Upper lobe of left lung (tissue), 6 donors: ENCODE measurements around the gene DZIP1L. TPM values are rescaled to one million over a fixed set of nuclear protein-coding genes. Genes with fewer than 3 reads are reported as not detected.

Experiments
- ATAC-seq, 2 donors: fragments of 200-7000 bp; cut with Tn5 transposase; one replicate each; pipeline ENCODE4 v1.9.1; 2022; ENCODE audit warnings: mild to moderate bottlenecking in 2 of 2, moderate library complexity in 2 of 2; ENCODE audit not compliant: low FRiP score in 2 of 2
- DNase-seq, 2 donors: peaks; one replicate each; pipeline ENCODE4 v3.0.0-alpha.2; 2019 to 2020
- H3K27ac ChIP-seq, 4 donors: fragments of 200-600 bp; sonication (generic); one replicate each; pipeline ENCODE4 v1.5.1; 2016 to 2019
- H3K27me3 ChIP-seq, 4 donors: fragments of 200-600 bp; sonication (generic); one replicate each; pipeline ENCODE4 v1.5.1; 2017 to 2019
- H3K36me3 ChIP-seq, 4 donors: fragments of 200-600 bp; sonication (generic); one replicate each; pipeline ENCODE4 v1.5.1; 2016 to 2019
- H3K4me1 ChIP-seq, 4 donors: fragments of 200-600 bp; sonication (generic); one replicate each; pipeline ENCODE4 v1.5.1; 2018 to 2019
- H3K4me3 ChIP-seq, 4 donors: fragments of 200-600 bp; sonication (generic); one replicate each; pipeline ENCODE4 v1.5.1; 2017 to 2019; ENCODE audit warnings: mild to moderate bottlenecking in 2 of 4, moderate library complexity in 1 of 4
- H3K9me3 ChIP-seq, 4 donors: fragments of 200-600 bp; sonication (generic); one replicate each; pipeline ENCODE4 v1.5.1; 2018 to 2019
- CTCF ChIP-seq, 6 experiments: fragments of 450-650 bp in 4 of 6; fragments of 200-600 bp in 2 of 6; sonication (generic) in 2 of 6; IDR thresholded peaks; one replicate each; pipeline ENCODE4 v1.5.1; 2016 to 2019; ENCODE audit warnings: antibody characterized with exemption in 6 of 6
- EP300 ChIP-seq, 4 donors: sonication (generic); formaldehyde crosslinking; IDR thresholded peaks; one replicate each; pipeline ENCODE4 v1.5.1; 2017; ENCODE audit warnings: antibody characterized with exemption in 4 of 4, control low read depth in 2 of 4
- POLR2A ChIP-seq, 4 donors: fragments of 450-650 bp; IDR thresholded peaks; one replicate each; pipeline ENCODE4 v1.5.1; 2016 to 2017; ENCODE audit warnings: antibody characterized with exemption in 4 of 4, mild to moderate bottlenecking in 2 of 4
- POLR2AphosphoS5 ChIP-seq, 2 donors: sonication (generic); formaldehyde crosslinking; IDR thresholded peaks; one replicate each; pipeline ENCODE4 v1.5.1; 2017; ENCODE audit warnings: antibody characterized with exemption in 2 of 2
- WGBS, 2 donors: methylation state at CpG; one replicate each; pipeline ENCODE4 v1.1.5; 2017 to 2018; 5-methylcytosine and 5-hydroxymethylcytosine counted together
- total RNA-seq, 6 donors: library from RNA; depleted of rRNA in 4 of 6; stranded (reverse); fragments of >200 nt in 4 of 6; gene quantifications; one replicate each; pipeline versions ENCODE4 v1.1.0 to v1.2.1, GENCODE V29; 2016 to 2021
- donor health status: DM: no; HTN: no; CAD: no; lungs with moderate emphysema.
- donor health status: DM: no; HTN: yes; CAD: no; lungs with severe emphysema.

The DZIP1L gene
- total RNA-seq, 6 donors from 2014 or later = 15.9 to 97.4 (median 24.5) TPM

- Histone ChIP-seq H3K4me3 (no peak overlapping the region), H3K36me3 (no peaks in the 10 kb centered on the region), H3K4me1 (peaks cover 0 to 28% (median 4%) of the 10 kb centered on the region in 4 donors), H3K27me3 (no peaks in the 10 kb centered on the region), H3K27ac (peak overlapping the region in 2 of 4 donors; percentile 10 to 90), H3K9me3 (no peaks in the 10 kb centered on the region)
- TF ChIP-seq POLR2AphosphoS5 (IDR thresholded peaks at IDR 0.05) (no peak), EP300 (IDR thresholded peaks at IDR 0.05) (no peak), CTCF (IDR thresholded peaks at IDR 0.05) (no peak), POLR2A (IDR thresholded peaks at IDR 0.05) (no peak)
- ATAC-seq = no peak
- 68 to 84% methylated on average over 2 of the region's 2 CpGs for WGBS, 2 donors
- no peak for DNase-seq
Observed at GRCh38 chr3:138016065-138016464, 99.3 kb downstream of the DZIP1L start.

- H3K27ac ChIP-seq = peak overlapping the region; percentile 60 to 90 (median 70)
- ATAC-seq = no peak
- H3K27me3 ChIP-seq = no peaks in the 10 kb centered on the region
- peaks cover 0 to 13% (median 4%) of the 10 kb centered on the region in 4 donors for H3K4me1 ChIP-seq
- DNase-seq = no peak
- no peaks in the 10 kb centered on the region for H3K36me3 ChIP-seq
- H3K4me3 ChIP-seq = peak overlapping the region in 3 of 4 donors; percentile 24 to 44 (median 44)
- 80 to 88% methylated on average over 4 of the region's 4 CpGs for WGBS, 2 donors
- no peaks in the 10 kb centered on the region for H3K9me3 ChIP-seq
- TF ChIP-seq POLR2A (IDR thresholded peaks at IDR 0.05) (no peak), EP300 (IDR thresholded peaks at IDR 0.05) (no peak), CTCF (IDR thresholded peaks at IDR 0.05) (no peak), POLR2AphosphoS5 (IDR thresholded peaks at IDR 0.05) (no peak)
Observed at GRCh38 chr3:138012526-138012925, 102.9 kb downstream of the DZIP1L start.

Other genes with a start within 250 kb of the DZIP1L start
- gene CLDN18, start 105.4 kb downstream of the DZIP1L start, total RNA-seq = 100 to 1,000 TPM; 134 to 673 (median 360) TPM
- under 1 TPM in 2 of 6 donors, not detected in 4; 0.40 to 0.44 TPM for gene A4GNT, start 16.8 kb upstream of the DZIP1L start, total RNA-seq
- gene DBR1, start 59.3 kb upstream of the DZIP1L start, total RNA-seq = 10 to 100 TPM in 5 of 6 donors, 1 to 10 TPM in 1; 3.7 to 20.6 (median 14.4) TPM
- gene ARMC8, start 71.7 kb upstream of the DZIP1L start, total RNA-seq = 10 to 100 TPM; 40.2 to 67.4 (median 48.1) TPM
- 10 to 100 TPM in 1 of 6 donors, 1 to 10 TPM in 4, under 1 TPM in 1; 0.46 to 16.5 (median 3.3) TPM for gene NME9, start 214.2 kb upstream of the DZIP1L start, total RNA-seq
- gene MRAS, start 233.0 kb upstream of the DZIP1L start, total RNA-seq = 10 to 100 TPM; 15.7 to 56.0 (median 34.8) TPM